ENCODE results near the gene BTG2.

The BTG2 gene

GRCh38 chr1:203304391-203304918 lies 864 bp upstream of the BTG2 start:
- peaks cover 68 to 81% (median 75%) of the 10 kb centered on the region in 10 experiments for H3K4me1 ChIP-seq
- H4K20me1 ChIP-seq: peaks cover 40 to 42% (median 41%) of the 10 kb centered on the region in 11 experiments
- H3K4me2 ChIP-seq: peak overlapping the region; percentile 91 to 98 (median 96)
- TF ChIP-seq Cebpa-rat (IDR thresholded peaks at IDR 0.05): 0 out of 22 replicates have a peak, but pooled peaks of 1 of the 11 experiments have one; percentile 5
- peak overlapping the region; percentile 93 to 100 (median 97) for H3K27ac ChIP-seq
- peaks cover 30 to 40% (median 38%) of the 10 kb centered on the region in 11 experiments for H3K36me3 ChIP-seq
- H3K9me3 ChIP-seq (replicated peaks in 1 of 11): peaks cover 0 to 4% (median 0%) of the 10 kb centered on the region in 11 experiments; a peak in 3 of 22 replicates
- no peaks in the 10 kb centered on the region for H3K27me3 ChIP-seq
- peak overlapping the region; percentile 97 to 100 (median 99) for H3K9ac ChIP-seq
- H3K4me3 ChIP-seq: peak overlapping the region; percentile 55 to 99 (median 98)

- Histone ChIP-seq H3K4me2 (peak overlapping the region; percentile 88 to 99 (median 98)), H3K9me3 (replicated peaks in 1 of 11) (peaks cover 0 to 4% (median 0%) of the 10 kb centered on the region in 11 experiments; a peak in 3 of 22 replicates), H3K9ac (peak overlapping the region; percentile 97 to 100 (median 99)), H4K20me1 (peaks cover 53 to 55% (median 54%) of the 10 kb centered on the region in 11 experiments), H3K27ac (peak overlapping the region; percentile 93 to 100 (median 97)), H3K36me3 (peaks cover 43 to 52% (median 50%) of the 10 kb centered on the region in 11 experiments), H3K27me3 (no peaks in the 10 kb centered on the region), H3K4me3 (peak overlapping the region; percentile 88 to 99 (median 98)), H3K4me1 (peaks cover 62 to 81% (median 75%) of the 10 kb centered on the region in 10 experiments)
- no peak for TF ChIP-seq Cebpa-rat (IDR thresholded peaks at IDR 0.05)
Observed at GRCh38 chr1:203305809-203306088, 430 bp downstream of the BTG2 start.

GRCh38 chr1:203306089-203306964 lies 1.0 kb downstream of the BTG2 start:
- Histone ChIP-seq H4K20me1 (peaks cover 59 to 60% (median 60%) of the 10 kb centered on the region in 11 experiments), H3K9ac (peak overlapping the region; percentile 97 to 100 (median 99)), H3K27ac (peak overlapping the region; percentile 93 to 100 (median 97)), H3K4me2 (peak overlapping the region; percentile 88 to 99 (median 98)), H3K27me3 (no peaks in the 10 kb centered on the region), H3K4me1 (peaks cover 56 to 81% (median 74%) of the 10 kb centered on the region in 10 experiments), H3K36me3 (peaks cover 47 to 58% (median 53%) of the 10 kb centered on the region in 11 experiments), H3K9me3 (replicated peaks in 1 of 11) (peaks cover 0 to 4% (median 0%) of the 10 kb centered on the region in 11 experiments; a peak in 3 of 22 replicates), H3K4me3 (peak overlapping the region; percentile 88 to 99 (median 98))
- TF ChIP-seq Cebpa-rat (IDR thresholded peaks at IDR 0.05): no peak

- TF ChIP-seq Cebpa-rat (IDR thresholded peaks at IDR 0.05): no peak
- H3K27me3 ChIP-seq: no peaks in the 10 kb centered on the region
- peak overlapping the region; percentile 93 to 100 (median 97) for H3K27ac ChIP-seq
- H3K9me3 ChIP-seq (replicated peaks in 1 of 11): peaks cover 0 to 4% (median 0%) of the 10 kb centered on the region in 11 experiments; a peak in 3 of 22 replicates
- peaks cover 64 to 68% (median 67%) of the 10 kb centered on the region in 11 experiments for H4K20me1 ChIP-seq
- H3K36me3 ChIP-seq: peaks cover 50 to 65% (median 56%) of the 10 kb centered on the region in 11 experiments
- H3K4me1 ChIP-seq: peaks cover 50 to 81% (median 74%) of the 10 kb centered on the region in 10 experiments
- H3K9ac ChIP-seq: peak overlapping the region; percentile 97 to 100 (median 99)
- H3K4me2 ChIP-seq: peak overlapping the region; percentile 88 to 99 (median 98)
- peak overlapping the region; percentile 88 to 99 (median 98) for H3K4me3 ChIP-seq
Observed at GRCh38 chr1:203306965-203307541, 1.7 kb downstream of the BTG2 start.

- peaks cover 50 to 71% (median 61%) of the 10 kb centered on the region in 11 experiments for H3K36me3 ChIP-seq
- H3K9me3 ChIP-seq (replicated peaks in 1 of 11): peaks cover 0 to 4% (median 0%) of the 10 kb centered on the region in 11 experiments; a peak in 3 of 22 replicates
- peaks cover 64 to 74% (median 73%) of the 10 kb centered on the region in 11 experiments for H4K20me1 ChIP-seq
- TF ChIP-seq Cebpa-rat (IDR thresholded peaks at IDR 0.05): no peak
- H3K27ac ChIP-seq: peak overlapping the region; percentile 93 to 100 (median 97)
- H3K27me3 ChIP-seq: no peaks in the 10 kb centered on the region
- H3K4me2 ChIP-seq: peak overlapping the region; percentile 88 to 99 (median 98)
- H3K9ac ChIP-seq: peak overlapping the region; percentile 97 to 100 (median 99)
- H3K4me1 ChIP-seq: peaks cover 44 to 80% (median 72%) of the 10 kb centered on the region in 10 experiments
- peak overlapping the region; percentile 88 to 99 (median 98) for H3K4me3 ChIP-seq
Observed at GRCh38 chr1:203307641-203308126, 2.4 kb downstream of the BTG2 start.

GRCh38 chr1:203308328-203308922 lies 3.1 kb downstream of the BTG2 start:
- Histone ChIP-seq H3K9me3 (replicated peaks in 1 of 11) (peaks cover 0 to 4% (median 0%) of the 10 kb centered on the region in 11 experiments; a peak in 3 of 22 replicates), H3K36me3 (peaks cover 50 to 78% (median 68%) of the 10 kb centered on the region in 11 experiments), H3K4me3 (peak overlapping the region; percentile 88 to 99 (median 98)), H3K27me3 (no peaks in the 10 kb centered on the region), H4K20me1 (peaks cover 64 to 81% (median 73%) of the 10 kb centered on the region in 11 experiments), H3K9ac (peak overlapping the region; percentile 97 to 100 (median 99)), H3K27ac (peak overlapping the region; percentile 93 to 100 (median 97); a peak in 20 of 22 replicates), H3K4me2 (peak overlapping the region; percentile 88 to 99 (median 98)), H3K4me1 (peaks cover 36 to 73% (median 65%) of the 10 kb centered on the region in 10 experiments)
- TF ChIP-seq Cebpa-rat (IDR thresholded peaks at IDR 0.05): peak in 3 of 11 experiments; percentile 22 to 39 (median 38); a peak in 3 of 22 replicates

GRCh38 chr1:203308923-203309331 lies 3.6 kb downstream of the BTG2 start:
- Histone ChIP-seq H4K20me1 (peaks cover 64 to 84% (median 73%) of the 10 kb centered on the region in 11 experiments), H3K4me2 (peak overlapping the region; percentile 88 to 99 (median 98)), H3K27me3 (no peaks in the 10 kb centered on the region), H3K27ac (peak overlapping the region in 10 of 11 experiments; percentile 93 to 100 (median 97); a peak in 18 of 22 replicates), H3K4me1 (peaks cover 31 to 68% (median 60%) of the 10 kb centered on the region in 10 experiments), H3K36me3 (peaks cover 50 to 82% (median 69%) of the 10 kb centered on the region in 11 experiments), H3K9me3 (replicated peaks in 1 of 11) (peaks cover 0 to 4% (median 0%) of the 10 kb centered on the region in 11 experiments; a peak in 3 of 22 replicates), H3K9ac (peak overlapping the region; percentile 97 to 100 (median 99)), H3K4me3 (peak overlapping the region; percentile 88 to 99 (median 98))
- TF ChIP-seq Cebpa-rat (IDR thresholded peaks at IDR 0.05): no peak; a peak in 1 of 22 replicates

Measured in BLaER1 treated with 17β-estradiol and CSF1 and Interleukin-3, amounts not matched to agents 10 nM and 100 nM (cell line).